Measurements from ENCODE around the gene HARS2.

DNA sequence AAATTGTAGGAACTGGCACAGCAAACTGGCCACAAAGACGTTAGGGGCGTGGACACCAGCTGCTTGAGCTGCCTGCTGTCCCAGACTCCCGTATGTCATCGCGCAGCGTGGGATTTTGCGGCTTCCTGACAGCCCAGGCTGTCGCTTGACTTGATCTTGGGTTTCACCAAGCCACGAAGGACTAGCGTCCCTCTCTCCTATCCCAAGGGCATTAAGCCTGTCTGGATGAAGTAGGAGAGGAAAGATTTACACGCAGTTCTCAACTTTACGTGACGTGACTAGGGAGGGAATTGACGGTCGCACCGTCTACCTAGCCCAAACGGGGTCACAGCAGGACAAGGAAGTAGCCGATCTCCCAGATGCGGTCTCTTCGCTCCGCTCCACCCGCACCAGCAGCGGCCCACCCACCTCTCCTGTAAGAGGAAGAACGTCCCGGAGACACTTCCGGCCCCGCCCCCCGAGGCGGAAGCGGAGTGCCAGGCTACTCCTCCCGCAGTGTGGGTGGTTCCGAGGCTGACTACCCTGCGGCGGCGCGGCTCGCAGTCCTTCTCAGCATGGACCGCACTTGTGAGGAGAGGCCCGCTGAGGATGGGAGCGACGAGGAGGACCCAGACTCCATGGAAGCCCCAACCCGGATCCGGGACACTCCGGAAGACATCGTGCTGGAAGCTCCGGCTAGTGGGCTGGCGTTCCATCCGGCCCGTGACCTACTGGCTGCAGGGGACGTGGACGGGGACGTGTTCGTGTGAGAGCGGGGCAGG, 26.7 kb upstream of the HARS2 start, which contains the start of gene WDR55:
- TF ChIP-seq L3MBTL2 (conservative IDR thresholded peaks at IDR 0.05), result peak; percentile 27; the same call in 1 of the 2 replicates
- TF ChIP-seq ELF4 (IDR thresholded peaks at IDR 0.05), result peak; percentile 76
- TF ChIP-seq NFRKB (IDR thresholded peaks at IDR 0.05), result no peak
- TF ChIP-seq FOXM1 (IDR thresholded peaks at IDR 0.05; ENCODE audit: borderline replicate concordance), result no peak
- TF ChIP-seq TARDBP (IDR thresholded peaks at IDR 0.05), result no peak
- no peak for TF ChIP-seq SP1 (IDR thresholded peaks at IDR 0.05)
- no peak for TF ChIP-seq FOXA1 (IDR thresholded peaks at IDR 0.05)

All from HEK293T (cell line).